ENCODE results near the gene SOAT2. TPM values are rescaled to one million over a fixed set of nuclear protein-coding genes. Genes with fewer than 3 reads are reported as not detected.
"Not testable (repeated sequence)": the region's sequence is repeated elsewhere in the genome, so short reads cannot be mapped to it uniquely, and the experiment has no call there.

SOAT2 gene
- total RNA-seq, 1 experiment from 2014 or later: not detected

DNA sequence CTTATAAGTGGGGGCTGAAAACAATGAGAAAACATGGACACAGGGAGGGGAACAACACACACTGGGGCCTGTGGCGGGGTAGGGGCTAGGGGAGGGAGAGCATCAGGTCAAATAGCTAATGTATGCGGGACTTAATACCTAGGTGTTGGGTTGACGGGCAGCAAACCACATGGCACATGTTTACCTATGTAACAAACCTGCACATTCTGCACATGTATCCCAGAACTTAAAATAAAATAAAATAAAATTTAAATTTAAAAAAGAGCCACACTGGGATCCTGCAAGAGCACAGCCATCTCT lies 7.7 kb upstream of the SOAT2 start:
- not testable (repeated sequence) for H3K18ac ChIP-seq (ENCODE audit: insufficient read length, low read depth, low read length); H3K36me3 Mint-ChIP-seq (ENCODE audit: insufficient read depth in 1 of 3, low read depth in 3 of 3); DNase-seq; H3K4ac ChIP-seq (ENCODE audit: low read depth, low read length); H3K27ac ChIP-seq (ENCODE audit: insufficient read length, low read depth, low read length); H3K9me3 Mint-ChIP-seq; H3K27ac Mint-ChIP-seq; H3K9ac ChIP-seq (ENCODE audit: extremely low read depth, insufficient read length, low read length); H3K4me2 ChIP-seq (ENCODE audit: insufficient read depth, insufficient read length, low read length); H2BK15ac ChIP-seq (ENCODE audit: low read depth, low read length); H2AFZ ChIP-seq (ENCODE audit: low read length); H2BK5ac ChIP-seq (ENCODE audit: insufficient read length, low read length); H2AK5ac ChIP-seq (ENCODE audit: insufficient read length, low read length); H4K5ac ChIP-seq (ENCODE audit: insufficient read length, low read depth, low read length); H2BK120ac ChIP-seq (ENCODE audit: low read depth, low read length, poor library complexity, severe bottlenecking); H2BK20ac ChIP-seq (ENCODE audit: low read depth, low read length, poor library complexity, severe bottlenecking); H3K79me1 ChIP-seq (ENCODE audit: insufficient read depth, low read depth, low read length, poor library complexity, severe bottlenecking); H3K79me2 ChIP-seq (ENCODE audit: insufficient read depth, low read length); H4K91ac ChIP-seq (ENCODE audit: insufficient read length, low read depth, low read length); H3T11ph ChIP-seq (ENCODE audit: low read length); H4K20me1 ChIP-seq (ENCODE audit: control insufficient read depth, insufficient read depth, insufficient read length); H3K27me3 ChIP-seq (ENCODE audit: insufficient read depth, low read length); H4K8ac ChIP-seq (replicated peaks; ENCODE audit: insufficient read length, low read depth, low read length); H2BK12ac ChIP-seq (ENCODE audit: insufficient read length, low read depth, low read length); H3K9me3 ChIP-seq (ENCODE audit: control insufficient read depth, low read depth, low read length); H3K4me3 Mint-ChIP-seq; H3K23ac ChIP-seq (ENCODE audit: insufficient read length, low read depth, low read length); H3K4me1 ChIP-seq (ENCODE audit: insufficient read depth, low read length); H3K56ac ChIP-seq (ENCODE audit: insufficient read length, low read depth, low read length); H3K14ac ChIP-seq (ENCODE audit: insufficient read depth, low read length)
- peaks cover 24% of the 10 kb centered on the region for H3K23me2 ChIP-seq (ENCODE audit: insufficient read length, low read depth, low read length, poor library complexity, severe bottlenecking)
- no CpG with 5 or more reads among the region's 3 CpGs for WGBS (ENCODE audit: extremely low coverage, insufficient read length, low lambda C conversion rate)
- Mint-ChIP-seq H3K27me3 (ENCODE audit: low read depth) (peaks cover 79% of the 10 kb centered on the region), H3K4me1 (peaks cover 30 to 42% of the 10 kb centered on the region in 2 experiments)

Measured in H9 (cell line).